GM19035 (cell line): Measurements from ENCODE around the gene ARF1.

Source experiments
- ATAC-seq: cut with Tn5 transposase; IDR thresholded peaks from one replicate; pipeline ENCODE4 v1.9.1; 2021; ENCODE audit not compliant: unreplicated experiment

The ARF1 gene

GRCh38 chr1:228084325-228084724, 1.8 kb downstream of the ARF1 start:
- ATAC-seq = no peak

DNA sequence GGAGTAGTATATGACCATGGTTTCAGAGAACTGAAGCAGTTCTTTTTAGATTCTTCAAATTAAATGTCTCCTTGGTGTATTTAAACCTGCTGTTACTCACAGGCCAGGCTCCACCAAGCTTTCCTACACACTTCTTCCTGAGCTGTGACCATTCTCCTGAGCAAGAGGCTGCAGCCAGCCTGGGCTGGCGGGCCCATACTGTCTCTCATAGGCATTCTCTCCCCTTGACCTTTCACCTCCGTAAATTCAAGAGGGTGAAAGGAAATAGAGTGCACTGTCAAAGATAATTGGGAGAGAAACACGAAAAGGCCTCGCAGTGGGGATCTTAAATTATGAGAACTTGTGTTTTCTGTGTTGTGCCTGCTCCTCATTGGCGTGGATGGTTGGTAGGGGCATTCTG, 2.3 kb downstream of the ARF1 start:
- no peak for ATAC-seq

DNA sequence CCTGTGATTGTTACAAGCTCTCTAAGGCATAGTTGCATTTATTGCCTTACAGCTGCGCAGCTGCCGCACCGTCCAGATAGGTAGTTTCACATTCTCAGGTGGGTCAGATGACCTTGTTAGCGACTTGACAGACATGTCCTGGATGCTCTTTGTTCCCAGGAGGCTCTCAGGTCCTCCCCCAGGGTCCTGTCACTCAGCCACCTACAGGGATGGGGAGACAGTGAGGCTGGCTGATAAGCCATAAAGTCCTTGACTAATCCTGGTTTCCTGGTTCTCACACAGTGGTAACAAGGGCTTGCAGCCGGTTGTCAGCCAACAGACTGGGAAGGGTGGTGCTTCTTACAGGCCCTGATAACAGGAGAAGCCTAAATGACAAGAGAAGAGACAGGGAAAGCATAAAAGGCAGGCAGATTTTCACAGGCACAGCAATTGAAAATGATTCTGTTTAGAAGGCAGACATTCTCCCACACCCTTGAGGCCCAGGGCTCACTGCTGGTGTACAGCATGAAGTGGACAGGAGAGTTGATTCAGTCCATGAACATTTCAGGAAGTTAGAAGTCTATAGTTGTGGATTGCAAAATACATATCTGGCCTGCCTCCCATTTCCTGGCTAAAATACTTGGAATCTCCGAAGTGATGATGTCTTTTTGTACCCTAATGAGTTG, 2.9 kb downstream of the ARF1 start:
- ATAC-seq = no peak

DNA sequence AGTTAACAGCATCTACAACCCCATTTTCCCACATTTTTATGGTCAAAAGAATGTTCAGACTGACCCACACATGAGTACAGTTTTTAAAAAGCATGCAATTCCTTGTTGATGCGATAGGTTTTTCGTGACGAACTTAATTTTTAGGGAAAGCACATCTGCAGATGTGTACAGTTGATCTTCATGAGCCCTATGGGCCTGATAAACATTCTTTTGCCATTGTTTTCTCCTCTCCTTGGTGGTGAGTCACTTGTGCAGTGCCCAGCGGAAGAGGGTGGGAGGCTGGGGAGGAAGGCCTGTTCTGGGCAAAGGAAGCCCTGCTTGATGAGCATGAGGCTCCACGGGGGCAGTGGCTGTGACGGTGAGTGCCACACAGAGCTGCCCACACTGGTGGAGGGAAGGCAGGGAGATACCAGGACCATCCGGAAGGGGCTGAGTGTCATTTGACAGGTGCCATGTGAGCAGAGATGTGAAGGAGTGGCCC, 5.3 kb downstream of the ARF1 start:
- no peak for ATAC-seq

DNA sequence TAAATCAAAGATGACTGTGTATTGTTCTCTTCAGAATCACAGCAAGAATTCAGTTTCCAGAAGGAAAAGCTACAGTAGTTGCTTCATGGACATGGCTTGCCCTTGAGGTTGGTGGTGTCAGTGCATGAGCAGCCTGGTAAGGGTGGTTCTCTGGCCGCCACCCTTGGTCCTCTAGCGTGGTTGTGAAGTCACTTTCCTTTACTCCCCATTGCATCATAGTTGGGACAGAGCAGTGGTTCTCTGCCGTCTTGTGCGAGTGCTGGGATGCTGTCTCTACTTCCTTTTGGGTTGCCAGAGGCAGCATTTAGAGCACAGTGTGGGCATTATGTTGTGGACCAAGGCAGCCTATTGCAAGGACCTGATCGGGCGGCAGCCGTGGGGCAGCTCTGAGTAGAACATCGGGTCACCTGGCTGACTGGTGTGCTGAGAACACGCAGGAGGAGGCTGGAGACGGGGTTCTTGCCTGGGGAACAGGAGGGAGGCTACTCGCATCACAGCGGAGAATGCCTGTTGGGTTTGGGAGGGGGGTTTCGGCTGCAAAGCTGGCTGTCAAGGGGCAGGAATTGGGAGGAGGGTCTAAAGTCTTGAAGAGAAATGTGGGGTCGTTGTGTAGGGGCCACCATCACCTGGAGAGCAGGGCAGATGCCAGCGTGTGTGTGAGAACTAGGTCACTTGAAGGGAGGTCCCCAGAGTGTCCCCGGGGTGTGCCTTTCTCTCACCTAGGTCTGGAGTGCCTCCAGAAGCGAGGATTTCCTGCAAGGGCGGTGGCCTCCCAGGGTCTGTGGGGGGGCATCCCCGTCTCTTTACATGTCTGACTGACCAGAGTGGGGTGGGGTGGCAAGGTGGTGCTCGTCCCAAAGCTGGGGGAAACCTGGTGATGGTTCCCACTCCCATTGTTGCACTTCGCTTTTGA, 6.3 kb downstream of the ARF1 start:
- no peak for ATAC-seq

GRCh38 chr1:228089519-228090380, 7.2 kb downstream of the ARF1 start:
- no peak for ATAC-seq

- ATAC-seq = no peak
Measured at GRCh38 chr1:228090613-228091081, 8.1 kb downstream of the ARF1 start.

- no peak for ATAC-seq
Measured at GRCh38 chr1:228091084-228091483, 8.6 kb downstream of the ARF1 start.

DNA sequence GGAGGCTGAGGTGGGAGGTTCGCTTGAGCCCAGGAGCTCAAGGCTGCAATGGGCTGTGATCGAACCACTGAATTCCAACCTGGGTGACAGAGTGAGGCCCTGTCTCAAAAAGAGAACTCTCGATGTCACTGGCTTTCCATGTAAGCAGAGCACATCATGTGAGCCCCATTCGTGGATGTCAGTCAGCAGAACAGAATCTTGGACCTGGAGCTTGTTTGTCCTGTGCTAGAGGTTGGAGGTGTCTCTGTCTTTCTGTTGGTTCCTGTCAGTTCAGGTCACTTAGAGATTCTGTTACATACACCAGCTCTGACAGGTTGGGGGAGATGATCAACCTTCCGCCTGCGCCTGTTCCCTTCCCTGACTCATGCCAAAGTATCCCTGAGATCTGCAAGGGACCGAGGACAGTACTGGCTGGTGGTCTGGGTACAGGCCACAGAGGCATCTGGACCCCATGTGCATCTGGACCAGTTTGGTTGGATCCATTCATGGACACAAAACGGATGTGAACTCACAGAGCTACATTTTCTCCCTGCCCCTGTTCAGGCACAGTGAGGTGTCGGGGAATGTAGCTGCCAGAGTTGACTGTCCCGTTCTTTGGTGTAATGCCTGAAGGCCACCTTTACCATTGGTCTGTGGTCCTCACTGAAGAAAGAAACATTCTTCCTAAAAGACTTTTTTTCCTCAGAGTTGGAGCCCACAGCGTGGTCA, 10.0 kb downstream of the ARF1 start:
- no peak for ATAC-seq

DNA sequence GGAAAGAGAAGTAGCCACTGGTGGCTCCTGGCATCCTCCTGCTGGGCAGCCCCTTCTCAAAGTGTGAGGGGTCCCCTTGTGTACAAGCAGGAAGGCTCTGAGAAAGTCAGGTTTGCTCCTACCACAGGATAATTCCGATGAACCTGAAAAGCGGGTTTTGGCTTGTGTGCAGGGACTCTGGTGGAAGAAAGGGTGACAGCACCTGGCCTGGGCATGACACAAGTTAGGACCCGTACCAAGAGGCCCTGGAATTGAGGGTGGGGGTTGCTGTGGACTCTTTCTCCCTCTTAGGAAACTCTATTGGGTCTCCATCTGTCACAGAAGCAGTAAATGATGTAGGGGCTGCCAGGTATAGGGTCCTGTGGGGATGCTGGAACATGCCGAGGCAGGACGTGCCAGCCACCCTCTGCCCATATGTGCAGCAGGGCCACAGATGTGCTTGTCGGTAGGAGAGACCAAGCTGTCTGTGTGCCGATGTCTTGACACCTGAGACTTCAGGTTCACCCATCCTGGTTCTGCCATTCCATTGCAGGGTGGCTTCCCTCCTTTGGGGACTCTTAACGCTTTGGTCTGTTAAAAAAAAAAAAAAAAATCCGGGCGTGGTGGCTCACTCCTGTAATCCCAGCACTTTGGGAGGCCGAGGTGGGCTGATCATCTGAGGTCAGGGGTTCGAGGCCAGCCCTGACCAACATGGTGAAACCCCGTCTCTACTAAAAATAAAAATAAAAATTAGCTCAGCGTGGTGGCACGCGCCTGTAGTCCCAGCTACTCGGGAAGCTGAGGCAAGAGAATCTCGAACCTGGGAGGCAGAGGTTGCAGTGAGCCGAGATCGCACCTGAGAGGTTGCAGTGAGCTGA, 10.8 kb downstream of the ARF1 start:
- no peak for ATAC-seq

DNA sequence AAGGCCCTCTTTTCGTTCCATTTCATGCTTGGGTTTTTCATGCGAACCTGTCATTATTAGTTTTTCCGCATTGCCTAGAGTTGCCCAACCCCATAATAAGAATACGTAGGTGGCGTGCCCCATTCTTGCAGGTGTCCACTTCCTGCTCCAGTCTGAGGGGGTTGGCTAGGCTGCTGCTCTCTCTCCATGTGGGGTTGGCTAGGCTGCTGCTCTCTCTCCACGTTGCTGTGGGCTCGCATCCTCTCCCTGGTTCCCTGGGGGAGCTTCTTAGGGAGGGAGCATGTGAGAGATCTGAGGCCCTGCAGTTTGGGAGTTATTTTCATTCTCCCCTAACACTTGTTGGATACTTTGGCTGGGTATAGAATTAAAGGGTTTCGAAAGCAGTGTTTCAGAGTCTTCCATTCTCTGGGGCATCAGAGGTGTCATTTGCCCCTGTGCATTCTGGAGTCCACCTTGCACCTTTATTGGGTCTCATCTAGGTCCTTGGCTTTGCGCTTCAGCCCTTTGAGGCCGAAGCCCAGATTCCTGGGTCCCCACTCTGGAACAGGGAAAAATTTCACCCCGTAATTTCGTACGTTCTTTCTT, 12.0 kb downstream of the ARF1 start:
- no peak for ATAC-seq

GRCh38 chr1:228095161-228095560, 12.7 kb downstream of the ARF1 start:
- no peak for ATAC-seq

- no peak for ATAC-seq
Measured at GRCh38 chr1:228095938-228096337, 13.4 kb downstream of the ARF1 start.

GRCh38 chr1:228096416-228097332, 14.2 kb downstream of the ARF1 start:
- ATAC-seq = no peak

GRCh38 chr1:228097333-228098081, 15.0 kb downstream of the ARF1 start:
- no peak for ATAC-seq

DNA sequence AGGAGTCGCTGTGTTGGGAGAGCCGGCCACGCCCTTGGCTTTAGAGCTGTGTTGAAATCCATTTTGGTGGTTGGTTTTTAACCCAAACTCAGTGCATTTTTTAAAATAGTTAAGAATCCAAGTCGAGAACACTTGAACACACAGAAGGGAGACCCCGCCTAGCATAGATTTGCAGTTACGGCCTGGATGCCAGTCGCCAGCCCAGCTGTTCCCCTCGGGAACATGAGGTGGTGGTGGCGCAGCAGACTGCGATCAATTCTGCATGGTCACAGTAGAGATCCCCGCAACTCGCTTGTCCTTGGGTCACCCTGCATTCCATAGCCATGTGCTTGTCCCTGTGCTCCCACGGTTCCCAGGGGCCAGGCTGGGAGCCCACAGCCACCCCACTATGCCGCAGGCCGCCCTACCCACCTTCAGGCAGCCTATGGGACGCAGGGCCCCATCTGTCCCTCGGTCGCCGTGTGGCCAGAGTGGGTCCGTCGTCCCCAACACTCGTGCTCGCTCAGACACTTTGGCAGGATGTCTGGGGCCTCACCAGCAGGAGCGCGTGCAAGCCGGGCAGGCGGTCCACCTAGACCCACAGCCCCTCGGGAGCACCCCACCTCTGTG, 15.9 kb downstream of the ARF1 start:
- no peak for ATAC-seq

GRCh38 chr1:228099331-228099732, 16.8 kb downstream of the ARF1 start:
- ATAC-seq = no peak
